Suprapubic skin (tissue), 4 donors: Measurements from ENCODE around the gene NCOA5.

Experiments
- CTCF ChIP-seq, 2 donors: fragments of 200-600 bp in 1 of 2; fragments of 450-650 bp in 1 of 2; sonication (generic) in 1 of 2; IDR thresholded peaks; one replicate each; pipeline ENCODE4 v1.5.1; 2016 to 2019; ENCODE audit warnings: antibody characterized with exemption in 2 of 2, mild to moderate bottlenecking in 1 of 2, moderate library complexity in 1 of 2
- EP300 ChIP-seq: sonication (generic); formaldehyde crosslinking; IDR thresholded peaks from one replicate; pipeline ENCODE4 v1.6.1; 2017; ENCODE audit warnings: antibody characterized with exemption
- POLR2A ChIP-seq, 2 donors: fragments of 450-650 bp; IDR thresholded peaks; one replicate each; pipeline ENCODE4 v1.6.1; 2017; ENCODE audit warnings: antibody characterized with exemption in 2 of 2, mild to moderate bottlenecking in 2 of 2, moderate library complexity in 2 of 2
- POLR2AphosphoS5 ChIP-seq, 3 donors: sonication (generic); formaldehyde crosslinking; IDR thresholded peaks; one replicate each; pipeline ENCODE4 v1.6.1; 2017; ENCODE audit warnings: antibody characterized with exemption in 3 of 3

- TF ChIP-seq CTCF (IDR thresholded peaks at IDR 0.05) = no peak
- no peak for TF ChIP-seq POLR2A (IDR thresholded peaks at IDR 0.05)
- no peak for TF ChIP-seq POLR2AphosphoS5 (IDR thresholded peaks at IDR 0.05)
- TF ChIP-seq EP300 = no peak
These were observed 55.7 kb downstream of the NCOA5 start for GRCh38 chr20:46034039-46034438.
